ENCODE data around the gene TIMP1.
A peak's percentile ranks its signal among the peaks of the same experiment; 100 is the strongest.

The TIMP1 gene

GRCh38 chrX:47564438-47565085, 17.7 kb upstream of the TIMP1 start:
- H3K4me3 ChIP-seq (ENCODE audit: low read length): no peak overlapping the region
- TF ChIP-seq CTCF (conservative IDR thresholded peaks at IDR 0.05; ENCODE audit: low read length): no peak
- no peak for DNase-seq (ENCODE audit: low read depth)

GRCh38 chrX:47566841-47567240, 15.4 kb upstream of the TIMP1 start:
- no peak for TF ChIP-seq CTCF (conservative IDR thresholded peaks at IDR 0.05; ENCODE audit: low read length)
- DNase-seq (ENCODE audit: low read depth): no peak
- no peak overlapping the region for H3K4me3 ChIP-seq (ENCODE audit: low read length)

- peak; percentile 36 for TF ChIP-seq CTCF (conservative IDR thresholded peaks at IDR 0.05; ENCODE audit: low read length)
- DNase-seq (ENCODE audit: low read depth): no peak
- no peak overlapping the region for H3K4me3 ChIP-seq (ENCODE audit: low read length)
These were observed 13.5 kb upstream of the TIMP1 start for GRCh38 chrX:47568656-47569295.

GRCh38 chrX:47570794-47571193, 11.4 kb upstream of the TIMP1 start:
- TF ChIP-seq CTCF (conservative IDR thresholded peaks at IDR 0.05; ENCODE audit: low read length): no peak
- no peak overlapping the region for H3K4me3 ChIP-seq (ENCODE audit: low read length)
- no peak for DNase-seq (ENCODE audit: low read depth)

- DNase-seq (ENCODE audit: low read depth): no peak
- TF ChIP-seq CTCF (conservative IDR thresholded peaks at IDR 0.05; ENCODE audit: low read length): no peak
- no peak overlapping the region for H3K4me3 ChIP-seq (ENCODE audit: low read length)
These were observed 11.0 kb upstream of the TIMP1 start for GRCh38 chrX:47571215-47571614.

GRCh38 chrX:47571896-47572295, 10.3 kb upstream of the TIMP1 start:
- no peak for TF ChIP-seq CTCF (conservative IDR thresholded peaks at IDR 0.05; ENCODE audit: low read length)
- DNase-seq (ENCODE audit: low read depth): no peak
- H3K4me3 ChIP-seq (ENCODE audit: low read length): no peak overlapping the region

- H3K4me3 ChIP-seq (ENCODE audit: low read length): no peak overlapping the region
- no peak for TF ChIP-seq CTCF (conservative IDR thresholded peaks at IDR 0.05; ENCODE audit: low read length)
- no peak for DNase-seq (ENCODE audit: low read depth)
These were observed 9.4 kb upstream of the TIMP1 start for GRCh38 chrX:47572773-47573340.
